Measurements from ENCODE around the gene MCF2L2.

The MCF2L2 gene

GRCh38 chr3:183244981-183245476 lies 183.4 kb downstream of the MCF2L2 start (continued):
- TF ChIP-seq, protein P1, sequence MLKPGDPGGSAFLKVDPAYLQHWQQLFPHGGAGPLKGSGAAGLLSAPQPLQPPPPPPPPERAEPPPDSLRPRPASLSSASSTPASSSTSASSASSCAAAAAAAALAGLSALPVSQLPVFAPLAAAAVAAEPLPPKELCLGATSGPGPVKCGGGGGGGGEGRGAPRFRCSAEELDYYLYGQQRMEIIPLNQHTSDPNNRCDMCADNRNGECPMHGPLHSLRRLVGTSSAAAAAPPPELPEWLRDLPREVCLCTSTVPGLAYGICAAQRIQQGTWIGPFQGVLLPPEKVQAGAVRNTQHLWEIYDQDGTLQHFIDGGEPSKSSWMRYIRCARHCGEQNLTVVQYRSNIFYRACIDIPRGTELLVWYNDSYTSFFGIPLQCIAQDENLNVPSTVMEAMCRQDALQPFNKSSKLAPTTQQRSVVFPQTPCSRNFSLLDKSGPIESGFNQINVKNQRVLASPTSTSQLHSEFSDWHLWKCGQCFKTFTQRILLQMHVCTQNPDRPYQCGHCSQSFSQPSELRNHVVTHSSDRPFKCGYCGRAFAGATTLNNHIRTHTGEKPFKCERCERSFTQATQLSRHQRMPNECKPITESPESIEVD (tag by site-specific recombination; IDR thresholded peaks at IDR 0.05) = no peak
- TF ChIP-seq, protein P2, sequence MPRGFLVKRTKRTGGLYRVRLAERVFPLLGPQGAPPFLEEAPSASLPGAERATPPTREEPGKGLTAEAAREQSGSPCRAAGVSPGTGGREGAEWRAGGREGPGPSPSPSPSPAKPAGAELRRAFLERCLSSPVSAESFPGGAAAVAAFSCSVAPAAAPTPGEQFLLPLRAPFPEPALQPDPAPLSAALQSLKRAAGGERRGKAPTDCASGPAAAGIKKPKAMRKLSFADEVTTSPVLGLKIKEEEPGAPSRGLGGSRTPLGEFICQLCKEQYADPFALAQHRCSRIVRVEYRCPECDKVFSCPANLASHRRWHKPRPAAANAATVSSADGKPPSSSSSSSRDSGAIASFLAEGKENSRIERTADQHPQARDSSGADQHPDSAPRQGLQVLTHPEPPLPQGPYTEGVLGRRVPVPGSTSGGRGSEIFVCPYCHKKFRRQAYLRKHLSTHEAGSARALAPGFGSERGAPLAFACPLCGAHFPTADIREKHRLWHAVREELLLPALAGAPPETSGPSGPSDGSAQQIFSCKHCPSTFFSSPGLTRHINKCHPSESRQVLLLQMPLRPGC (tag by site-specific recombination; IDR thresholded peaks at IDR 0.05) = no peak
- TF ChIP-seq, protein P3, sequence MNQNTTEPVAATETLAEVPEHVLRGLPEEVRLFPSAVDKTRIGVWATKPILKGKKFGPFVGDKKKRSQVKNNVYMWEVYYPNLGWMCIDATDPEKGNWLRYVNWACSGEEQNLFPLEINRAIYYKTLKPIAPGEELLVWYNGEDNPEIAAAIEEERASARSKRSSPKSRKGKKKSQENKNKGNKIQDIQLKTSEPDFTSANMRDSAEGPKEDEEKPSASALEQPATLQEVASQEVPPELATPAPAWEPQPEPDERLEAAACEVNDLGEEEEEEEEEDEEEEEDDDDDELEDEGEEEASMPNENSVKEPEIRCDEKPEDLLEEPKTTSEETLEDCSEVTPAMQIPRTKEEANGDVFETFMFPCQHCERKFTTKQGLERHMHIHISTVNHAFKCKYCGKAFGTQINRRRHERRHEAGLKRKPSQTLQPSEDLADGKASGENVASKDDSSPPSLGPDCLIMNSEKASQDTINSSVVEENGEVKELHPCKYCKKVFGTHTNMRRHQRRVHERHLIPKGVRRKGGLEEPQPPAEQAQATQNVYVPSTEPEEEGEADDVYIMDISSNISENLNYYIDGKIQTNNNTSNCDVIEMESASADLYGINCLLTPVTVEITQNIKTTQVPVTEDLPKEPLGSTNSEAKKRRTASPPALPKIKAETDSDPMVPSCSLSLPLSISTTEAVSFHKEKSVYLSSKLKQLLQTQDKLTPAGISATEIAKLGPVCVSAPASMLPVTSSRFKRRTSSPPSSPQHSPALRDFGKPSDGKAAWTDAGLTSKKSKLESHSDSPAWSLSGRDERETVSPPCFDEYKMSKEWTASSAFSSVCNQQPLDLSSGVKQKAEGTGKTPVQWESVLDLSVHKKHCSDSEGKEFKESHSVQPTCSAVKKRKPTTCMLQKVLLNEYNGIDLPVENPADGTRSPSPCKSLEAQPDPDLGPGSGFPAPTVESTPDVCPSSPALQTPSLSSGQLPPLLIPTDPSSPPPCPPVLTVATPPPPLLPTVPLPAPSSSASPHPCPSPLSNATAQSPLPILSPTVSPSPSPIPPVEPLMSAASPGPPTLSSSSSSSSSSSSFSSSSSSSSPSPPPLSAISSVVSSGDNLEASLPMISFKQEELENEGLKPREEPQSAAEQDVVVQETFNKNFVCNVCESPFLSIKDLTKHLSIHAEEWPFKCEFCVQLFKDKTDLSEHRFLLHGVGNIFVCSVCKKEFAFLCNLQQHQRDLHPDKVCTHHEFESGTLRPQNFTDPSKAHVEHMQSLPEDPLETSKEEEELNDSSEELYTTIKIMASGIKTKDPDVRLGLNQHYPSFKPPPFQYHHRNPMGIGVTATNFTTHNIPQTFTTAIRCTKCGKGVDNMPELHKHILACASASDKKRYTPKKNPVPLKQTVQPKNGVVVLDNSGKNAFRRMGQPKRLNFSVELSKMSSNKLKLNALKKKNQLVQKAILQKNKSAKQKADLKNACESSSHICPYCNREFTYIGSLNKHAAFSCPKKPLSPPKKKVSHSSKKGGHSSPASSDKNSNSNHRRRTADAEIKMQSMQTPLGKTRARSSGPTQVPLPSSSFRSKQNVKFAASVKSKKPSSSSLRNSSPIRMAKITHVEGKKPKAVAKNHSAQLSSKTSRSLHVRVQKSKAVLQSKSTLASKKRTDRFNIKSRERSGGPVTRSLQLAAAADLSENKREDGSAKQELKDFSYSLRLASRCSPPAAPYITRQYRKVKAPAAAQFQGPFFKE (tag by site-specific recombination; IDR thresholded peaks at IDR 0.05; ENCODE audit: borderline replicate concordance) = no peak
- TF ChIP-seq ZNF707 (tag by site-specific recombination; IDR thresholded peaks at IDR 0.05) (no peak), ZNF311 (tag by site-specific recombination; IDR thresholded peaks at IDR 0.05; ENCODE audit: borderline replicate concordance) (no peak)
- TF ChIP-seq, protein P4, sequence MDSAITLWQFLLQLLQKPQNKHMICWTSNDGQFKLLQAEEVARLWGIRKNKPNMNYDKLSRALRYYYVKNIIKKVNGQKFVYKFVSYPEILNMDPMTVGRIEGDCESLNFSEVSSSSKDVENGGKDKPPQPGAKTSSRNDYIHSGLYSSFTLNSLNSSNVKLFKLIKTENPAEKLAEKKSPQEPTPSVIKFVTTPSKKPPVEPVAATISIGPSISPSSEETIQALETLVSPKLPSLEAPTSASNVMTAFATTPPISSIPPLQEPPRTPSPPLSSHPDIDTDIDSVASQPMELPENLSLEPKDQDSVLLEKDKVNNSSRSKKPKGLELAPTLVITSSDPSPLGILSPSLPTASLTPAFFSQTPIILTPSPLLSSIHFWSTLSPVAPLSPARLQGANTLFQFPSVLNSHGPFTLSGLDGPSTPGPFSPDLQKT (IDR thresholded peaks at IDR 0.05; ENCODE audit: borderline replicate concordance, low read depth, low read length) = no peak

GRCh38 chr3:183244219-183244618 lies 184.2 kb downstream of the MCF2L2 start:
- ChIA-PET CTCF (no interaction called here), POLR2A (no interaction called here)
- H3K9me3 ChIP-seq (ENCODE audit: control insufficient read depth, insufficient read depth, low read depth, low read length) = no peaks in the 10 kb centered on the region
- no peak overlapping the region for H3K4me3 ChIP-seq (ENCODE audit: low read depth, low read length)
- no peaks in the 10 kb centered on the region for H3K36me3 ChIP-seq (ENCODE audit: control insufficient read depth in 2 of 2, insufficient read depth in 1 of 2, low read length in 2 of 2)
- H3K4me1 ChIP-seq (ENCODE audit: control insufficient read depth, insufficient read depth, low read length) = no peaks in the 10 kb centered on the region
- H3K27ac ChIP-seq (ENCODE audit: extremely low read depth, low read depth, low read length) = no peak overlapping the region
- no peak for TF ChIP-seq ZNF501 (tag by site-specific recombination; IDR thresholded peaks at IDR 0.05)
- TF ChIP-seq ZNF19 (tag by site-specific recombination; IDR thresholded peaks at IDR 0.05; ENCODE audit: low read depth) = no peak
- no peak for TF ChIP-seq ZNF768 (tag by site-specific recombination; IDR thresholded peaks at IDR 0.05)
- TF ChIP-seq GLI2 (tag by site-specific recombination; IDR thresholded peaks at IDR 0.05; ENCODE audit: borderline replicate concordance, low read depth) = no peak
- no peak for TF ChIP-seq ZNF214 (tag by site-specific recombination; IDR thresholded peaks at IDR 0.05; ENCODE audit: borderline replicate concordance)
- TF ChIP-seq, protein P5, sequence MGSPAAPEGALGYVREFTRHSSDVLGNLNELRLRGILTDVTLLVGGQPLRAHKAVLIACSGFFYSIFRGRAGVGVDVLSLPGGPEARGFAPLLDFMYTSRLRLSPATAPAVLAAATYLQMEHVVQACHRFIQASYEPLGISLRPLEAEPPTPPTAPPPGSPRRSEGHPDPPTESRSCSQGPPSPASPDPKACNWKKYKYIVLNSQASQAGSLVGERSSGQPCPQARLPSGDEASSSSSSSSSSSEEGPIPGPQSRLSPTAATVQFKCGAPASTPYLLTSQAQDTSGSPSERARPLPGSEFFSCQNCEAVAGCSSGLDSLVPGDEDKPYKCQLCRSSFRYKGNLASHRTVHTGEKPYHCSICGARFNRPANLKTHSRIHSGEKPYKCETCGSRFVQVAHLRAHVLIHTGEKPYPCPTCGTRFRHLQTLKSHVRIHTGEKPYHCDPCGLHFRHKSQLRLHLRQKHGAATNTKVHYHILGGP (tag by site-specific recombination; IDR thresholded peaks at IDR 0.05) = no peak
- TF ChIP-seq ZNF324 (tag by site-specific recombination; IDR thresholded peaks at IDR 0.05) = no peak
- no peak for TF ChIP-seq ZNF391 (tag by site-specific recombination; IDR thresholded peaks at IDR 0.05; ENCODE audit: borderline replicate concordance, low read depth)
- no peak for TF ChIP-seq ZNF513 (tag by site-specific recombination; IDR thresholded peaks at IDR 0.05)
- no peak for TF ChIP-seq ZNF747 (tag by site-specific recombination; IDR thresholded peaks at IDR 0.05)
- TF ChIP-seq, protein P6, sequence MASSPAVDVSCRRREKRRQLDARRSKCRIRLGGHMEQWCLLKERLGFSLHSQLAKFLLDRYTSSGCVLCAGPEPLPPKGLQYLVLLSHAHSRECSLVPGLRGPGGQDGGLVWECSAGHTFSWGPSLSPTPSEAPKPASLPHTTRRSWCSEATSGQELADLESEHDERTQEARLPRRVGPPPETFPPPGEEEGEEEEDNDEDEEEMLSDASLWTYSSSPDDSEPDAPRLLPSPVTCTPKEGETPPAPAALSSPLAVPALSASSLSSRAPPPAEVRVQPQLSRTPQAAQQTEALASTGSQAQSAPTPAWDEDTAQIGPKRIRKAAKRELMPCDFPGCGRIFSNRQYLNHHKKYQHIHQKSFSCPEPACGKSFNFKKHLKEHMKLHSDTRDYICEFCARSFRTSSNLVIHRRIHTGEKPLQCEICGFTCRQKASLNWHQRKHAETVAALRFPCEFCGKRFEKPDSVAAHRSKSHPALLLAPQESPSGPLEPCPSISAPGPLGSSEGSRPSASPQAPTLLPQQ (tag by site-specific recombination; IDR thresholded peaks at IDR 0.05) = no peak
- no peak for TF ChIP-seq ZNF76 (tag by site-specific recombination; IDR thresholded peaks at IDR 0.05; ENCODE audit: borderline replicate concordance, low read depth)
- TF ChIP-seq ZNF571 (tag by site-specific recombination; IDR thresholded peaks at IDR 0.05) = no peak
